Omental fat pad (tissue), 4 donors: ENCODE data around the gene SCFD1. TPM values are rescaled to one million over a fixed set of nuclear protein-coding genes. Genes with fewer than 3 reads are reported as not detected.

Experiments
- ATAC-seq: fragments of 150-250 bp; one replicate; pipeline ENCODE4 v1.9.1; 2016; ENCODE audit warnings: mild to moderate bottlenecking, moderate library complexity; ENCODE audit not compliant: low FRiP score
- DNase-seq: peaks from one replicate; pipeline ENCODE4 v3.0.0-alpha.2; 2019; ENCODE audit warnings: low spot score
- CTCF ChIP-seq, 3 donors: fragments of 450-650 bp; IDR thresholded peaks; one replicate each; pipeline ENCODE4 v1.5.1; 2016 to 2017; ENCODE audit warnings: antibody characterized with exemption in 3 of 3, mild to moderate bottlenecking in 3 of 3, moderate library complexity in 2 of 3
- total RNA-seq, 4 donors: library from RNA; depleted of rRNA; stranded (reverse); fragments of >200 nt; gene quantifications; one replicate each; pipeline ENCODE4 v1.1.0, GENCODE V29; 2016

SCFD1 gene
- total RNA-seq, 4 donors from 2014 or later: 50.9 to 102 (median 54.8) TPM

- ATAC-seq (no peak), DNase-seq (no peak)
- TF ChIP-seq CTCF (IDR thresholded peaks at IDR 0.05): no peak
Measured at GRCh38 chr14:30728471-30728870, 106.4 kb downstream of the SCFD1 start.

- ATAC-seq: no peak
- TF ChIP-seq CTCF (IDR thresholded peaks at IDR 0.05): no peak
- no peak for DNase-seq
Measured at GRCh38 chr14:30737916-30738315, 115.8 kb downstream of the SCFD1 start.

- no peak for TF ChIP-seq CTCF (IDR thresholded peaks at IDR 0.05)
- DNase-seq: no peak
- ATAC-seq: no peak
Measured at GRCh38 chr14:30738978-30739377, 116.9 kb downstream of the SCFD1 start.

GRCh38 chr14:30748343-30748742 is 126.2 kb downstream of the SCFD1 start:
- DNase-seq (no peak), ATAC-seq (no peak)
- TF ChIP-seq CTCF (IDR thresholded peaks at IDR 0.05): no peak

GRCh38 chr14:30751646-30752416 is 129.7 kb downstream of the SCFD1 start:
- ATAC-seq (no peak), DNase-seq (no peak)
- no peak for TF ChIP-seq CTCF (IDR thresholded peaks at IDR 0.05)

- no peak for DNase-seq
- no peak for ATAC-seq
Measured at GRCh38 chr14:30753452-30753851, 131.3 kb downstream of the SCFD1 start.

More at GRCh38 chr14:30753452-30753851, 131.3 kb downstream of the SCFD1 start:
- TF ChIP-seq CTCF (IDR thresholded peaks at IDR 0.05): no peak
